HEK293T (cell line): Measurements from ENCODE around the gene NAT8L.

Source experiments
- ARNT ChIP-seq: fragments of 450-650 bp; IDR thresholded peaks from 2 replicates; pipeline ENCODE4 v1.6.1; 2017; ENCODE audit warnings: mild to moderate bottlenecking
- CTBP1 ChIP-seq: fragments of 450-650 bp; IDR thresholded peaks from 2 replicates; pipeline ENCODE4 v1.6.1; 2016; ENCODE audit warnings: borderline replicate concordance
- FOXM1 ChIP-seq: fragments of 450-650 bp; IDR thresholded peaks from 2 replicates; pipeline ENCODE4 v1.6.1; 2017; ENCODE audit warnings: mild to moderate bottlenecking, borderline replicate concordance
- HDGF ChIP-seq: fragments of 450-650 bp; IDR thresholded peaks from 2 replicates; pipeline ENCODE4 v1.6.1; 2017; ENCODE audit warnings: antibody characterized with exemption, borderline replicate concordance
- L3MBTL2 ChIP-seq: fragments of 450-650 bp; conservative IDR thresholded peaks from 2 replicates; pipeline ENCODE4 v1.6.1; 2016; ENCODE audit warnings: mild to moderate bottlenecking
- NFRKB ChIP-seq: fragments of 450-650 bp; IDR thresholded peaks from 2 replicates; pipeline ENCODE4 v1.6.1; 2016; ENCODE audit warnings: mild to moderate bottlenecking, moderate library complexity
- SUZ12 ChIP-seq: fragments of 450-650 bp; IDR thresholded peaks from 2 replicates; pipeline ENCODE4 v1.6.1; 2016; ENCODE audit warnings: mild to moderate bottlenecking
- TARDBP ChIP-seq: fragments of 450-650 bp; IDR thresholded peaks from 2 replicates; pipeline ENCODE4 v1.6.1; 2016

DNA sequence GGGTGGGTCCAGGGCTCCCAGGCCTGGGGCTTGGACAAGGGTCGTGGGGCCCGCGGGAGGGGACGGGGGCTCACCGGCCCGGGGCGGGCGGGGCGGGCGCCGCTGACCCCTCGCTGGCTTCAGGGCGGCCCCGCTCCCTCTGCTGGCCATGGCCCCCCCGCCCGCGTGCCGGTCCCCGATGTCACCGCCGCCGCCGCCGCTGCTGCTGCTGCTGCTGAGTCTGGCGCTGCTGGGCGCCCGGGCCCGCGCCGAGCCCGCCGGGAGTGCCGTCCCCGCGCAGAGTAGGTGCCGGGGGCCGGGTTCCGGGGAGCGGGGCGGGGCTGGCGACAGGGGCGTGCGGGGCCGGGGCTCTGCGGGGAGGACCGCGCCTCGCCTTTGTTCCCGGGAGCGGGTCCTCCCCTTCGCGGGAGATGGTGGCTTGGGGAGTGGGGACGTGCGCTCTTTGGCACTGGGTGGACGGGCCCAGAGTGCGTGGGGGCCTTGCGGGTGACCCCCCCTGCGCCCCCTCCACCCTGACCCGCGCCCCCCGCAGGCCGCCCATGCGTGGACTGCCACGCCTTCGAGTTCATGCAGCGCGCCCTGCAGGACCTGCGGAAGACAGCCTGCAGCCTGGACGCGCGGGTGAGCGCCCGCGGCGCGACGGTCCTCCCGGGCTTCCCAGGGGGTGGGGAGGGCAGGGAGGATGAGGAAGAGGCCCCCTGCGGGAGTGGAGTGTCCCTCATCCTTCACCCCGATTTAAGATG, 16.8 kb upstream of the NAT8L start:
- no peak for TF ChIP-seq NFRKB
- no peak for TF ChIP-seq CTBP1
- no peak for TF ChIP-seq SUZ12
- no peak for TF ChIP-seq ARNT
- TF ChIP-seq FOXM1, result no peak
- TF ChIP-seq TARDBP, result no peak
- TF ChIP-seq L3MBTL2, result no peak
- no peak for TF ChIP-seq HDGF
